DND-41 (cell line): ENCODE results near the gene TRPT1.

Experiments used
- CTCF ChIP-seq: IDR thresholded peaks from 2 replicates; pipeline ENCODE4 v1.5.1; 2012; ENCODE audit warnings: borderline replicate concordance, low read length, moderate library complexity, mild to moderate bottlenecking; ENCODE audit not compliant: poor library complexity, severe bottlenecking; ENCODE audit errors: extremely low read depth
- EZH2 ChIP-seq: IDR thresholded peaks from 3 replicates; pipeline ENCODE4 v1.6.1; 2012; ENCODE audit warnings: borderline replicate concordance, low read depth, mild to moderate bottlenecking, moderate library complexity, low read length, inconsistent platforms; ENCODE audit not compliant: severe bottlenecking

- TF ChIP-seq CTCF (no peak), EZH2 (no peak)
Observed at GRCh38 chr11:64211181-64211872, 14.7 kb downstream of the TRPT1 start.
